ENCODE data around the gene AUTS2.

Gene AUTS2

DNA sequence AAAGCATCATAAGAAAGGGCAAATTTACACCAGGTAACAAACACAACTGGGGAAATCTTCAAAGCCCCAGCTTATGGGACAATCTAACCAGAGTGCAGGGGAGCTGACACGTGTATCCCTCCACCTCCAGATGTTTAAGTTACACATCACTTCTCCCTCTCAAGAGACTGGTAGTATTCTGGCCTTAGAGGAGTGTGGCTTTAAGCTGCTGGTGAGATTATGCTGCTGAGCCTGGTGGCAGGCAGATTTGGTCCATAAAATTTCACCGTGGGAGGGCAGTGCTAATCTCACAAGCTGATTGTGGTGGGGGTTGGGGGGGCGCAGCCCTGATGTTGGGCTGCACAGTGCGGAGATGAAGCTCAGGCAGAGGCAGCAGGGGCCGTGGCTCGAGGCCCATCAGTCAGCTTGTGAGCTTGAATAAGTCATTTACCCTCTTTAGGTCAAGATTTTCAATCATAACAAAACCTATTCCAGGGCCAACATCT lies 1102.7 kb downstream of the AUTS2 start:
- H3K4me3 ChIP-seq (ENCODE audit: low read length), result no peak overlapping the region
- no peak for DNase-seq (ENCODE audit: low read depth)
- TF ChIP-seq, protein P1, sequence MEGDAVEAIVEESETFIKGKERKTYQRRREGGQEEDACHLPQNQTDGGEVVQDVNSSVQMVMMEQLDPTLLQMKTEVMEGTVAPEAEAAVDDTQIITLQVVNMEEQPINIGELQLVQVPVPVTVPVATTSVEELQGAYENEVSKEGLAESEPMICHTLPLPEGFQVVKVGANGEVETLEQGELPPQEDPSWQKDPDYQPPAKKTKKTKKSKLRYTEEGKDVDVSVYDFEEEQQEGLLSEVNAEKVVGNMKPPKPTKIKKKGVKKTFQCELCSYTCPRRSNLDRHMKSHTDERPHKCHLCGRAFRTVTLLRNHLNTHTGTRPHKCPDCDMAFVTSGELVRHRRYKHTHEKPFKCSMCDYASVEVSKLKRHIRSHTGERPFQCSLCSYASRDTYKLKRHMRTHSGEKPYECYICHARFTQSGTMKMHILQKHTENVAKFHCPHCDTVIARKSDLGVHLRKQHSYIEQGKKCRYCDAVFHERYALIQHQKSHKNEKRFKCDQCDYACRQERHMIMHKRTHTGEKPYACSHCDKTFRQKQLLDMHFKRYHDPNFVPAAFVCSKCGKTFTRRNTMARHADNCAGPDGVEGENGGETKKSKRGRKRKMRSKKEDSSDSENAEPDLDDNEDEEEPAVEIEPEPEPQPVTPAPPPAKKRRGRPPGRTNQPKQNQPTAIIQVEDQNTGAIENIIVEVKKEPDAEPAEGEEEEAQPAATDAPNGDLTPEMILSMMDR (conservative IDR thresholded peaks at IDR 0.05; ENCODE audit: low read depth, low read length), result no peak

DNA sequence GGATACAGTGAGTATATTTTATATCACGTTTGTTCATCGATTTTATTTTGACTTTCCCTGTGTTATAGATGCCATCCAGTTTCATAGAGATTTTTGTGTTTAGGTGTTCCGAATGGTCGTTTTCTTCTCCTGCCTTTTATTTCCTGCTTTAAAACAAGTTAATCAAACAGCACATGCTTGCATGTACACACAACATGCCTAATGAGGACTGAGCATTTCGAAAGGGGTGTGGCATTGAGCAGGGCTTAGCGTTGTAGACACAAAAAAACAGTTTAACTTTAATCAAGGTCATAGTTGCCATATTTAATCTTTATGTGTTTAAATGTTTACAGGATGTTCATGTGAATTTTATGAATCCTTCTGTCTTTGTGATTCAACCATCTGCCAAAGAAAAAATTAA lies 1103.2 kb downstream of the AUTS2 start:
- H3K4me3 ChIP-seq (ENCODE audit: low read length), result no peak overlapping the region
- DNase-seq (ENCODE audit: low read depth), result no peak
- TF ChIP-seq, protein P1 (conservative IDR thresholded peaks at IDR 0.05; ENCODE audit: low read depth, low read length), result no peak

GRCh38 chr7:70701991-70702390 lies 1103.7 kb downstream of the AUTS2 start:
- no peak for DNase-seq (ENCODE audit: low read depth)
- TF ChIP-seq, protein P1 (conservative IDR thresholded peaks at IDR 0.05; ENCODE audit: low read depth, low read length), result no peak

GRCh38 chr7:70703785-70704184 lies 1105.5 kb downstream of the AUTS2 start:
- DNase-seq (ENCODE audit: low read depth), result no peak
- no peak overlapping the region for H3K4me3 ChIP-seq (ENCODE audit: low read length)
- TF ChIP-seq, protein P1 (conservative IDR thresholded peaks at IDR 0.05; ENCODE audit: low read depth, low read length), result no peak

More at GRCh38 chr7:70701991-70702390, 1103.7 kb downstream of the AUTS2 start:
- H3K4me3 ChIP-seq (ENCODE audit: low read length), result no peak overlapping the region

- TF ChIP-seq, protein P1 (conservative IDR thresholded peaks at IDR 0.05; ENCODE audit: low read depth, low read length), result no peak
- DNase-seq (ENCODE audit: low read depth), result no peak
- no peak overlapping the region for H3K4me3 ChIP-seq (ENCODE audit: low read length)
Measured at GRCh38 chr7:70704831-70705346, 1106.6 kb downstream of the AUTS2 start.

DNA sequence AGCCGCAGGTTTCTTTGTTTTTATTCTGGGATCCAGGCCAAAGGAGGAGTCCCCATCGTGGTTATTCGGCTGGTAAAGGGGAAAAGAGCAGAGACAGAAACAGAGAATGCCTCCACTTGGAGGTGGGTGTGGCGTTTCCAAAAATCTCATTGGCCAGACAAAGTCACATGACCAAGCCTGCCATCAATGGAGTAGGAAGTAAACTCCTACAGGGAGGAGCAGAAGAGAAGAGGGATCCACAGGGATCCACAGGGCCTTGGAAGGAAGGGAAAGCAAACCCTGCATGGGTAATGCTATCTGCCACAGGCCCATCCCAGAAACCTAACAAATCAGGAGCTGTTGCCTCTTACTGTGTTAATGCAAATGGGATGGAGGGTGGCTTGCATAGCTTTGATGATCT lies 1107.9 kb downstream of the AUTS2 start:
- H3K4me3 ChIP-seq (ENCODE audit: low read length), result no peak overlapping the region
- no peak for DNase-seq (ENCODE audit: low read depth)
- TF ChIP-seq, protein P1 (conservative IDR thresholded peaks at IDR 0.05; ENCODE audit: low read depth, low read length), result no peak

GRCh38 chr7:70706698-70707097 lies 1108.4 kb downstream of the AUTS2 start:
- TF ChIP-seq, protein P1 (conservative IDR thresholded peaks at IDR 0.05; ENCODE audit: low read depth, low read length), result no peak
- no peak for DNase-seq (ENCODE audit: low read depth)
- H3K4me3 ChIP-seq (ENCODE audit: low read length), result no peak overlapping the region
